GM19238 (cell line): Measurements from ENCODE around the gene EML1.

Experiments
- DNase-seq: peaks from one replicate; pipeline ENCODE4 v3.0.0; 2011; ENCODE audit warnings: low spot score; ENCODE audit not compliant: insufficient read length

The EML1 gene

DNA sequence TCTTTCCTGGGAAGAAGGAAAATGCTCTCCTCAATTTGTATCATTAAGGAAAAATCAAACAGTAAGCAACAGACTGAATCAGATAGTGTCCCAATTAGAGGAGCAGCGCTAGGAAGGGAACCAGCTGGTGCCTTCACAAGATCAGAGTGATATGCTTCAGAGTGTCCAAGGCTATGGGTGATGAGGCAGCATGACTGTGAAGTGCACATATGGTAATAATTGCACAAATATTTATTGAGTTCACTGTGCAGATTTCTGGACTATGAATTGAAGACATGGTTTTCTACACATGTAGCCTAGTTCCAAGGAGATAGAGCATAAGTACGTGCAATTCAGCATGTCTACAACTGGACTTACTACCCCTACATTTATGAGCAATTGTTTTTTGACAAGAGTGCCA is 193.2 kb downstream of the EML1 start:
- no peak for DNase-seq

DNA sequence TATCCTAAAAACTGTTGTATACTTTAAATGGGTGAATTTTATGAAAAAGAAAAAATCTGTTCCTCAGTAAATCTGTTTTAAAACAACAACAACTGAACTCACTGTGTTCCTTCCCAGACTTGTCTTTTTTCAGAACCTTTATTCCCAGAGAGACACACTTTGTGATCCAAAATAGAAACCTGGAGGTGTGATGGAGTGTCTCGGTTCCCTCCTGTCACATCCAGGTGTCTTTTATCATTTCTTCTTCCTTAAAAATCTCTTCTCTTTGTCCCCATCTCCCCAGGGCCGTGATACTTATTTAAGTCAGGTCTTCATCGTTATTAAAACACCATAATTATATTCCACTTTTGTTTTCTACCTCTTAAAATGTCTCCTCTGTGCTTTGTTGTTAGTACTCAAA is 195.8 kb downstream of the EML1 start:
- no peak for DNase-seq

DNA sequence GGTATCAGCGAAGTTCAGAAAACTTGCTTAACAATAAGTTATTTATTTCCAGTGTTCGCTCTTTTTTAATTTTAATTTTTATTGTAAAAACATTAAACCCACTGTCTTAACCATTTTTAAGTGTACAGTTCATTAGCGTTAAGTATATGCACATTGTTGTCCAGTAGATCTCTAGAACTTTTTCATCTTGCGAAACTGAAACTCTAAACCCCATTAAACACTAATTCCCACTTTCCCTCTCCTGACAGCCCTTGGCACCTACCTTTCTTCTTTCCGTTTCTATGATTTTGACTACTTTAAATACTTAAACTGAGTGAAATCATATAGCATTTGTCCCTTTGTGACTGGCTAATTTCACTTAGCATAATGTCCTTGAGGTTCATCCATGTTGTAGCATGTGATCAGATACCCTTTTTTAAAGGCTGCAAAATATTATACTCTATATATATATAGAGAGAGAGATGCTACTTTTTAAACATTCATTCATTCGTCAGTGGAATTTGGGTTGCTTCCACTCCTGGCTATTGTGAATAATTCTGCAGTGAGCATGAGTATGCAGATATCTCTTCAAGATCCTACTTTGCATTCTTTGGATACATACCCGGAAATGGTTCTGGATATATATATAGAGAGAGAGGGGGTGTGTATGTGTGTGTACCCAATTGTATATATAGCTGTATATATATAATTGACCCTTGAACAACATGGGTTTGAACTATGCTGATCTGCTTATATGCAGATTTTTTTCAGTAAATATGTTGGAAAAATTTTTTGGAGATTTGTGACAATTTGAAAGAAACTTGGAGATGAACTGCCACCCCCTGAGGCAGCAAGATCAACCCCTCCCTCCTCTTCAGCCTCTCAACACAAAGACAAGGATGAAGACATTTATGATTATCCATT is 197.3 kb downstream of the EML1 start:
- no peak for DNase-seq

DNA sequence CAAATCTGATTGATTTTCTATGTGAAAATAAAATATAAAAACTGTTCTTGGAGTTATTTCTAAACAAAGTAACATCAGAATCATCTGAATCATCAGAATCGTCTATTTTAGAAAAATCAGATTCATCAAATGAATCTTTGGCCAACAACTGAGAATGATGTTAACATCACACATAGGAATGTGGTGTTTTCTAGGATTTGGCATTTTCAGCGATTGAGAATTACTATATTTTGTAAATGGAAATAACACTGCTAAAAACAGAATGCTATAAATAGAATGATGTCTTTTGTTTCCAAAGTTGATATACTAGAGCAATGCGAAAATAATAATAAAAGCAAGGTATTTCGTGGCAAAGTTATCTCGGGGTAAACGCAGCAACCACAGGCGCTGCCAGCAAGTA is 198.1 kb downstream of the EML1 start:
- no peak for DNase-seq
